Measurements from ENCODE around the gene KRTAP6-3.

The KRTAP6-3 gene

GRCh38 chr21:30628109-30628508, 35.9 kb downstream of the KRTAP6-3 start:
- no peak for FAIRE-seq

GRCh38 chr21:30629200-30629599, 37.0 kb downstream of the KRTAP6-3 start:
- FAIRE-seq, result no peak

GRCh38 chr21:30634906-30635305, 42.7 kb downstream of the KRTAP6-3 start, which contains the start of gene KRTAP20-2:
KRTAP20-2 (plus strand) TSS chr21:30635206; CDS start chr21:30635264, 58 bp downstream.
- no peak for FAIRE-seq

GRCh38 chr21:30638686-30639085, 46.4 kb downstream of the KRTAP6-3 start:
- FAIRE-seq, result no peak

GRCh38 chr21:30642564-30642963, 50.3 kb downstream of the KRTAP6-3 start, which contains the start of gene KRTAP20-3:
KRTAP20-3 (plus strand) TSS chr21:30642864.
- no peak for FAIRE-seq

All from islet of Langerhans (tissue), 1 donor.